SIG-M5 treated with dmso at 0.1 percent for 504 hours (cell line): Measurements from ENCODE around the gene PTMS.

Source experiments
- DNase-seq: peaks from one replicate; lab custom pipeline; 2025; ENCODE audit not compliant: unreplicated experiment; lab: John Stamatoyannopoulos, UW

Gene PTMS

DNA sequence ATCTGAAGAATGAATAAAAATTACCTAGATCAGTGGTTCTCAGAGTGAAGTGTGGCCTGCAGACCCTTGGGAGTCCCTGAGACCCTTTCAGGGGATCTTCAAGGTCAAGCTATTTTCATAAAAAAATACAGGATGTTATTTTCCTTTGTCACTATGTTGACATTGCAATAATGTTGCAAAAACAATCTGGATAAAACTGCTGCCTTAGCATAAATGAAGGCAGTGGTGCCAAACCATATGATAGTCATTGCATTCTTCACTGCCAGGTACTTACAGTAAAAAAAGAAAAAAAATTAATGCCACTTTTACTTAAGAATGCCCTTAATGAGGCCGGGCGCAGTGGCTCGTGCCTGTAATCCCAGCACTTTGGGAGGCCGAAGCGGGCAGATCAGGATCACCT, 21.1 kb downstream of the PTMS start:
- DNase-seq: no peak

DNA sequence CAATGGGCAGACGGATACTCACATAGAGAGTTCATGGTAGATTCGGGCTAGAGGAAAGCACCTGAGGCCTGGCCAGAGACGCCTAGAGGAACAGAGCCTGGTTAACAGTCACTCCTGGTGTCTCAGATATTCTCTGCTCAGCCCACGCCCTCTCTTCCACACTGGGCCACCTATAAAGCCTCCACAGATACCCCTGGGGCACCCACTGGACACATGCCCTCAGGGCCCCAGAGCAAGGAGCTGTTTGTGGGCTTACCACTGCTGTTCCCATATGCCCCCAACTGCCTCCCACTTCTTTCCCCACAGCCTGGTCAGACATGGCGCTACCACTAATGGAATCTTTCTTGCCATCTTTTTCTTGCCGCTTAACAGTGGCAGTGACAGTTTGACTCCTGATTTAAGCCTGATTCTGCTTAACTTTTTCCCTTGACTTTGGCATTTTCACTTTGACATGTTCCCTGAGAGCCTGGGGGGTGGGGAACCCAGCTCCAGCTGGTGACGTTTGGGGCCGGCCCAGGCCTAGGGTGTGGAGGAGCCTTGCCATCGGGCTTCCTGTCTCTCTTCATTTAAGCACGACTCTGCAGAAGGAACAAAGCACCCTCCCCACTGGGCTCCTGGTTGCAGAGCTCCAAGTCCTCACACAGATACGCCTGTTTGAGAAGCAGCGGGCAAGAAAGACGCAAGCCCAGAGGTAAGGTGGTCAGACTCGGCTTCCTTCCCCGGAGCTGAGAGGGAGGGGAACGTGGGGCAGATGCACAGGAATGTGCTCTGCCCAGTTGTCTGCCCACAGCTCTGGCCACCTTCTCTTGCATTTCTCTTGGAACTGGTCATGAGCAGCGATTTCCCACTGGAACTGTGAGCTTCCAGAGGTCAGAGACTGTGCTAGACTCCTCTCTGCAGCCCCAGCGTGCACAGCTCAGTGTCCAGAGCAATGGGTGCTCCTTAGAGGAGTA, 23.1 kb downstream of the PTMS start, which contains the start of gene CD4:
Gene CD4, plus strand, starts transcription at position 557 of the 953 bp plus-strand sequence. CDS start 10,611 bp downstream, outside the sequence.
- DNase-seq: no peak

DNA sequence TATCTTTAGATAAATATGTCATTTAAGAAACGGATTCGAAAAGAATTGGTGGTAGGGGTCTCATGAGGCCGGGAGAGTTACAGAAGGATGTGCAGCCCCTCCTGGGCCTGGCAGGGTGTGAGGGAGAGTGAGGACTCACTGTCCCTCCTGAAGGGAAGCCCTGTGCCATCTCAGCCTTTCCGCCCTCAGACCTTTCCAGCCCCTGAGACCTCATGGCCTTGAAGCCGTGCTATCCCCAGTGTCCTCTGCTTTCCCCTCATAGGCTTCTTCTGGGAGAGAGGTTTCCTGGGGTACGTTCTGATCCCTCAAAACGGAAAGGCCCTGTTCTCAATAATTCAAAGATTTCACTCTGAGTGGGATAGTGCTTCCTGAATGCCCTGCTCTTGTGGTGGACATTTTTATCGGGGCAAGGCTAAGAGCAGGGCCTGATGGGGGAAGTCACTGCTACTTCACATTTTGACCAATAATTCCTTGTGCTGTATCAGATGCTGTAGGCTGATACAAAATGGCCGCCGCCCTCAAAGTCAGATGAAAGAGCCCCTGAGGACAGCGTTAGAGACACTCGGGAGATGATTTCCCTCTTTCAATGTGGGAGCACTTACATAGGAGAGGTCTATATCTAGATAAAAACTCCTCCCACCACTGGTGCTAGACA, 24.5 kb downstream of the PTMS start:
- no peak for DNase-seq

DNA sequence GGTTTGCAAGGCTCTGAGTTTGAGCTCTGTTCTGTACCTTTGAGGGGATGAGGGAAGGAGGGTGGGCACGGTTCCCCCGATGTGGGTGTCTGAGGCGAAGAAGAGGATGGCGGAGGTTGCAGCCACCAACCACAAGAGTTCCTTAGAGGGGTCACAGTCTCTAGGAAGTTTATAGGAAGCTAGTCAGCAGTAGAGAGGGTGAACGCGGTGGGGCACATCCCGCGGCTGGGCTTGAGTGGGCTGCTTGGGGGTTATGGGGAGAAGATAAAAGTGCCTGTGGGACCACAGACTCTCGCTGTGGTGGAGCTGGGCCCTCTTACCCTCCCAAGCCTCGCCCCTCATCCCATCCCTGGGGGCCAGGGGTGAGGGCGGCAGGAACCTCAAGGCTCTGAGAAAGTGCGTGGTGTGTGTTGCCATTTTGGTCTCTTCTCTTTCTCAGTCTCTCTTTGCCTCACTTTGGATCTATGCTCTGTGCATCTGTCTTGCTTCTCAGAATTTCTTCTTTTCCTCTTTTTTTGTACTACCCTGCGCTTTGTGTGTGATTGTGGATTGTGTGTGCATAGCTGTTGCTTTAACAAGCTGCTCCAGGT, 25.9 kb downstream of the PTMS start:
- no peak for DNase-seq

DNA sequence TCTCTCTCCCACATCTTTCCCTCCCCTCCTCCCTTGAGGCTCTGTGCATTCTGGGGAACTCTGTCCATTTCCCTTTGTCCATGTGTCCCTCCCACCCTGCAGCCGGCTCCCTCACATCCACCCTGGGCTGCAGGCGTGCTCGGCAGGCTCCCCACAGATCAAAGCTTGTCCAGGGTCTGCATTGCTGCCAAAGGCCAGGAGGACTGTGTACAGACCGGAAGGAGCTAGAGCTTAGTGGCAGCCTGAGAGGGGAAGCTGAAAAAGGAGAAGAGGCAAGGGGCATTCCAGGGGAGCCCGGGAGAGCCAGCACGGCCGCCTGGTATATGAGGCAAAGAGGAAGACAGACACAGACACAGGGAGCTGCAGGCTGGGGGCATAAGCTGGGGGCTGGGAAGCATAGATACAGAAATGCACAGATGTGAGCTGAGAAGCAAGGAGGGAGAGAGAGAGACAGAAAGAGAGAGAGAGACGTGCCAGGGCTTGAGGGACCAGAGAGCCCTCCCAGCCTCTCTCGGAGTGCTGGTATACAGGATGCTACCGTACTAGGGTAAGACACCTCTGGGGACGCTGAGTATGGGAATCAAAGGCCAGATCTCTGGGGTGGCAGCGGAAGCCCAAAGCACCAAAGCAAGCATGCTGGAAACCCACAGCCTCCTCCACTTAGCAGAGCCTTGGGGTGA, 26.5 kb downstream of the PTMS start:
- peak; percentile 69 for DNase-seq

DNA sequence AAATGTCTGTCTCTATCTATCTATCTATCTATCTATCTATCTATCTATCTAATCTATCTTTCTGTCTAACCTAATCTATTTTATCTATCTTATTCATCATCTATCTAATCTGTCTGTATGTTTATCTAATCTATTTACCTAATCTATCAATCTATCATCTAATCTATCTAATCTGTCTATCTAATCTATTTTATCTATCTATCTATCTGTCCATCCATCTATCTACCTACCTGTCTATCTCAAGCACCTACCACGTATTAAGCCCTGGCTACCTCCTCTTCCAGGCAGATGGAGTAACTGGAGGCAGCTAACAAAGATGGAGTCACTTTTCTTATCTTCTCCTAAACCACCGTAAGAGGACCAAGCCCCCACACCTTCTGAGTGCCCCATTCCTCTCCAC, 28.9 kb downstream of the PTMS start:
- DNase-seq: no peak

DNA sequence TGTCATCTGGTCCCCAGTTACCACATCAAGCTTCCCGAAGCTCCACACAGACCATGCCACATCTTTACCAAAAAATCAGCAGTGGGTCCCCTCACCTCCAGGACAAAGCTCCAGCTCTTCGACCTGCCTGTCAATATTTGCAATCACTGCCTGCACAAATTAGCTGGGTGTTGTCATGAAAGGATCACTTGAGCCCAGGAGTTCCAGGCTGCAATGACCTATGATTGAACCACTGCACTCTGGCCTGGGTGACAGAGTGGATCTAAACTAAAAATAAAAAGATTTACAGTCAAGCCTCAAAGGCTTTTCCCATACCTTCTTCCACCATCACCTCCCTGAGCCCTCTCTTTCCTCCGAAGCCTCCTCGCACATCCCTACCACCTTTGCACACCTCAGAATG, 30.4 kb downstream of the PTMS start:
- DNase-seq: no peak

DNA sequence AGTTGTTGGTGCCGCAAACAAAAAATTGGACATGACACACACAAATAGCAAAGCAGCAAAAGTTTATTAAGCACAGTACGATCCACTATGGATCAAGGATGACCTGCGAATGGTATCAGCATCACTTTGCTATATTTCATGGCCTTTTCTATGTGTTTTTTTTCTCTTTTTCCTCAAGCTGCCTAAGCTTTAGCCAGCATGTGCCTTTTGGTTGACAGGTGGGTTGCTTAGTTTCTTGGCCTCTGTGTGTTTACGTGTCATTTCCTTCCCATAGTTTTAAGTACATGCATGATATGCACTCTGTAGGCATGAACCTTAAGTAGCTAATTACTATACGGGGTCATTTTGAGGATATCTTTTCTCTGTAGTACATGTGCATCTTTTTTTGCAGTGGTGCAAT, 33.0 kb downstream of the PTMS start:
- DNase-seq: no peak

DNA sequence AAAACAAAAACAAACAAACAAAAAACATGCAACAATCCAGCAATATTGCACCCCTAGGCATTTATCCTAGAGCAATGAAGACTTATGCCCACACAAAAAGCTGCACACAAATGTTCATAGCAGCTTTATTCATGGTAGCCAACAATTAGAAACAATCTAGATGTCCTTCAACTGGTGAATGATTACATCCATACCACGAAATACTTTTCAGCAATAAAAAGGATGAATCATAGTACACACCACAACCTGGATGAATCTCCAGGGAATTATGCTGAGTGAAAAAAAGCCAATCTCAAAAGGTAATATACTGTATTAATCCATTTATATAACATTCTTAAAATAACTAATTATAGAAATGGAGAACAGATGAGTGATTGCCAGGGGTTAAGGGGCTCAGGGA, 41.0 kb downstream of the PTMS start:
- no peak for DNase-seq

DNA sequence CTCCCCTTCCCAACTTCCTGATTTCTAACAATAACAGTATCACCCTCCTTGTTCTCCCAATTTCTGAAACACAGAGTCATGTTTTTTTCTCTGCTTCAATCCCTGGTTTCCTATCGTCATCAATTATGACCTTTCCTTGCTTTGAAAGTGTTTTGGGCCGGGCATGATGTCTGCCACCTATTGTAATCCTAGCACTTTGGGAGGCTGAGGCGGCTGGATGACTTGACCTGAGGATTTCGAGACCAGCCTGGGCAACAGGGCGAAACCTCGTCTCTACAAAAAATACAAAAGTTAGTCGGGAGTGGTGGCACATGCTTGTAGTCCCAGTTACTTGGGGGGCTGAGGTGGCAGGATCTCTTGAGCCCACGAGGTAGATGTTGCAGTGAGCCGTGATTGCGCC, 42.9 kb downstream of the PTMS start:
- no peak for DNase-seq

DNA sequence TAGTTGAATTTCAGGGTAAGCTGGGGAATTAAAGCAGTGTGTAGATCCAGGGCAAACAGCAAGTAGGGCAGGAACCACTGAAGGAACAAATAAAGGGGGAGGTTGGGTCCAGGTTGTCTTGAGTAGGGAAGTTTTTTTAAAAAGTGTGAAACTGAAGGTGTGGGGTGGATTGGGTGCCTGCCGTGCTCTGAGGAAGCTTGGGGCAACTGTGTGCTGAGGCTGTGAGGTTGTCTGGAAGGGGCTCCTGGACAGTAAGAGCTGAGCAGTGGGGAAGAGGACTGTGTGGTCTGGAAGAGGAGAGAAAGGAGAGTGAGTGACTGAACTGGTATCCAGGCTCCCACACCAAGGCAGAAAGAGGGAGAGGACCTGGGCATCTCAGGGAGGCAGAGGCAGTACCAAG, 44.6 kb downstream of the PTMS start:
- no peak for DNase-seq

DNA sequence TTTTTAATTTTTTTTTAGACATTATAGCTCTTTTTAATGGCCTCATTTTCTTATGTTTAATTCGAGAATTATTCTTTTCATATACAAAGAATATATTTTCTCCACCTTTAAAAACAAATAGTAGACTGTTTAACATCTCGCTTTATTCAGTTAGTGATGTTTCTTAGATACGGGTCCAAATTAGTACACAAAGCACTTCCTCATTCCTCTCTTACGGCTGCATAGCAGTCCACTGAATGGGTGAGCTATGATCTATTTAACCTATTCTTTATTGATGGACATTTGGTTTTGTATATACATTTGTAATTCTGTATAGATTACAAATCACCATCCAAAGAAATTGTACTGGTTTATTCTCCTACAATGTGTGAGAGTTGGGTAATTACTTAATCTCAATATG, 47.2 kb downstream of the PTMS start:
- DNase-seq: peak; percentile 38

DNA sequence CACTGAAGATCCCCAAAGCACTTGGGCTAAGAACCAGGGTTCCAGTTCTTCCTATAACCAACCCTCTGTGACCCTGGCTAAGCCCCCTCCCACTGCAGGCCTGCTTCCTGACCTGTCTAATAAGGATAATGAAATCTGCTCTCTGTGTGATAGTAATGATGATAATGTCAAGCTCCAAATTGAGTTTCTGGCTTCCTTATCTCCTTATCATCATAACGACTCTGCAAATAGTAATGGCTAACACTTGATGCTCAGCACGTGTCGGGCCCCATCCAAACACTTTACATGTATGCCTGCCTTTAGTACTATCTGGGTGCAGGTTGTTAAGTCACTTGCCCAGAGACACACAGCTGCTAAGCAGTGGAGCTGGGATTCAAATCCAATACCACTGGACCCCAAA, 50.4 kb downstream of the PTMS start:
- DNase-seq: no peak

DNA sequence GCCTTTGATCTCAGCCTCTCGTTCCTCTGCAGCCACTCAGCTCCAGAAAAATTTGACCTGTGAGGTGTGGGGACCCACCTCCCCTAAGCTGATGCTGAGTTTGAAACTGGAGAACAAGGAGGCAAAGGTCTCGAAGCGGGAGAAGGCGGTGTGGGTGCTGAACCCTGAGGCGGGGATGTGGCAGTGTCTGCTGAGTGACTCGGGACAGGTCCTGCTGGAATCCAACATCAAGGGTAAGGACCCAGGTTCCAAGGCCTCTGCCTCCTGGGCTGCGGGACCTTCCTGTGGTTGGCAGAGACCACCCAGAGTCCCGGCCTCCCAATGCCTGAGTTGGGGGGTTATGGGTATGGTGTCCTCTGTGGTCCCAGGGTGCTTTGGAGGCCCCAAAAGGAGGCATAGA, 50.9 kb downstream of the PTMS start:
- DNase-seq: no peak

DNA sequence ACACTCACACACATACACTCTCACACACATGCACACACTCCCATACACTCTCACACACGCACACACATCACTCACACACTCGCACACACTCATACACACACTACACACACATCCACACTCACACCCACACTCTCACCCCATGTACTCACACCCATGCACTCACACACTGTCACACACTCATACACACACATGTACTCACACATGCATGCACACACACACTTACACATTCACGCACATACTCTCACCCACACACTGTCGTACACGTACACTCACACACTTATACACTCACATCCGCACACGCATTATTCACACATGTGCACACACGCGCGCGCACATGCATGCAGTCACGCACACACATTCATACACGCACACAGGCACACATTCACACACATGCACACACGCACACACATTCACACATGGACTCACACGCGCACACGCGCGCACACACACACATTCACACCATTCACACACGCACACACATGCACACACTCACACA, 51.5 kb downstream of the PTMS start:
- no peak for DNase-seq

DNA sequence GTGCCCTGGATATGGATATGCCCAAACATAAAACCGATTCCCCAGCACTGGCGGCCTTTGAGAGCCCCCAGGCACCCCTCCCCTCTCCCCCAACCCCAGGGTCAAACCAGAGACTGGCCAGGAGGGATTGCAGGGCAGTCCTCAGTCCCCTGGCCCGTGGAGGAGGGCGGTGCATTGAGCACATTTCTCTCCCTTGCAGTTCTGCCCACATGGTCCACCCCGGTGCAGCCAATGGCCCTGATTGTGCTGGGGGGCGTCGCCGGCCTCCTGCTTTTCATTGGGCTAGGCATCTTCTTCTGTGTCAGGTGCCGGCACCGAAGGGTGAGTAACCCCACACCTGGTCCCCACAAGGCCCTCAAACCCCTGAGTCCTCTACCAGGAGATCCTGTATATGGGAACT, 52.1 kb downstream of the PTMS start:
- no peak for DNase-seq

DNA sequence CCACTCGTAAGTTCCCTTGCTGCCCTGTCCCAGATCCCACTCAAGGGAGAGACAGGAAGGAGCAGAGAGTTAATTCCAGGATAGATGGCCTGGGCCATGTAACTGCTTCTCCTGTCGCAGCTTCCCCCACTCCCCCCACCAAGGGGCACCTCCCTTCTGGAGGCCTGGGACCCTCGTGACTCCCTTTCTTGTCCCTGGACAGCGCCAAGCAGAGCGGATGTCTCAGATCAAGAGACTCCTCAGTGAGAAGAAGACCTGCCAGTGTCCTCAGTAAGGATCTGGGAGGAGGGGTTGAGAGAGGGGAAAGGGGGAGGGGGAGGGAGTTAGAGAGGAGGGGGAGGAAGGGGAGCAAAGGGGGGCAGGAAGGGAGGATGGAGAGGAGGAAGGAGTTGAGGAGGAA, 52.5 kb downstream of the PTMS start:
- DNase-seq: no peak

DNA sequence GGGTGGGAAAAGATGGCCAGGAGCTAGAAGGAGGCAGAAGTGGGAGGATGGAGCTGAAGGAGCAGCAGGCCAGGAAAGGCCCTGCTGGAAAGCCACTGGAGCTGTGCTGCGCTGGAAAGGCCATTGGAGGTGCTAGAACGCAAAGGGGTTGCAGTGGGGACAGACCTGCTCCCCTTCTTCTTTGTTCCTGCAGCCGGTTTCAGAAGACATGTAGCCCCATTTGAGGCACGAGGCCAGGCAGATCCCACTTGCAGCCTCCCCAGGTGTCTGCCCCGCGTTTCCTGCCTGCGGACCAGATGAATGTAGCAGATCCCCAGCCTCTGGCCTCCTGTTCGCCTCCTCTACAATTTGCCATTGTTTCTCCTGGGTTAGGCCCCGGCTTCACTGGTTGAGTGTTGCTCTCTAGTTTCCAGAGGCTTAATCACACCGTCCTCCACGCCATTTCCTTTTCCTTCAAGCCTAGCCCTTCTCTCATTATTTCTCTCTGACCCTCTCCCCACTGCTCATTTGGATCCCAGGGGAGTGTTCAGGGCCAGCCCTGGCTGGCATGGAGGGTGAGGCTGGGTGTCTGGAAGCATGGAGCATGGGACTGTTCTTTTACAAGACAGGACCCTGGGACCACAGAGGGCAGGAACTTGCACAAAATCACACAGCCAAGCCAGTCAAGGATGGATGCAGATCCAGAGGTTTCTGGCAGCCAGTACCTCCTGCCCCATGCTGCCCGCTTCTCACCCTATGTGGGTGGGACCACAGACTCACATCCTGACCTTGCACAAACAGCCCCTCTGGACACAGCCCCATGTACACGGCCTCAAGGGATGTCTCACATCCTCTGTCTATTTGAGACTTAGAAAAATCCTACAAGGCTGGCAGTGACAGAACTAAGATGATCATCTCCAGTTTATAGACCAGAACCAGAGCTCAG, 53.2 kb downstream of the PTMS start:
- DNase-seq: no peak

DNA sequence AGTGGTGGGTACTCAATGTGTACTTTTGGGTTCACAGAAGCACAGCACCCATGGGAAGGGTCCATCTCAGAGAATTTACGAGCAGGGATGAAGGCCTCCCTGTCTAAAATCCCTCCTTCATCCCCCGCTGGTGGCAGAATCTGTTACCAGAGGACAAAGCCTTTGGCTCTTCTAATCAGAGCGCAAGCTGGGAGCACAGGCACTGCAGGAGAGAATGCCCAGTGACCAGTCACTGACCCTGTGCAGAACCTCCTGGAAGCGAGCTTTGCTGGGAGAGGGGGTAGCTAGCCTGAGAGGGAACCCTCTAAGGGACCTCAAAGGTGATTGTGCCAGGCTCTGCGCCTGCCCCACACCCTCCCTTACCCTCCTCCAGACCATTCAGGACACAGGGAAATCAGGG, 54.0 kb downstream of the PTMS start:
- DNase-seq: no peak
